GM18861 (cell line): Measurements from ENCODE around the gene SCNN1A.
"Not testable (repeated sequence)": the region's sequence is repeated elsewhere in the genome, so short reads cannot be mapped to it uniquely, and the experiment has no call there.

Experiments used
- ATAC-seq: cut with Tn5 transposase; IDR thresholded peaks from one replicate; pipeline ENCODE4 v1.9.1; 2021; ENCODE audit not compliant: unreplicated experiment

SCNN1A gene

GRCh38 chr12:6351622-6352021 lies 23.7 kb downstream of the SCNN1A start:
- ATAC-seq, result no peak

GRCh38 chr12:6347367-6348338 lies 27.7 kb downstream of the SCNN1A start:
- ATAC-seq, result no peak

DNA sequence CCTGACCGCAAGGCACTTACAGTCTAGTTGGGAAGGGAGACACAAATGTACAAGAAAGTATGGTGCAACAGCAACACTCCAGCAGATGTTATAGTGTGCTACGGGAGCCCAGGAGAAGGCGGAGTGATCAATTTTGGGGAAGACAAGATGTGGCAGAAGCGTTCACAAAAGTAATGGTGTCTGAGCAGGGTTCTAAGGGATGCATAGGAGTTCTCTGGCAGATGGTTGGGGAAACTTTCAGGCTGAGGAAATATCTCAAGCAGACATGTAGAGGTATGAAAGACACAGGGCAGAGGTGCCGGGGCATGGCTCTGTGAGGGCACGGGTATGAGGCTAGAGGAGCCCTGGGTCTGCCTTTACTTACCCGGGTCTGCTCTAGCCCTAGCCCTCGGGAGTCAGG lies 28.4 kb downstream of the SCNN1A start:
- no peak for ATAC-seq

GRCh38 chr12:6346235-6346832 lies 29.0 kb downstream of the SCNN1A start:
- ATAC-seq, result no peak

DNA sequence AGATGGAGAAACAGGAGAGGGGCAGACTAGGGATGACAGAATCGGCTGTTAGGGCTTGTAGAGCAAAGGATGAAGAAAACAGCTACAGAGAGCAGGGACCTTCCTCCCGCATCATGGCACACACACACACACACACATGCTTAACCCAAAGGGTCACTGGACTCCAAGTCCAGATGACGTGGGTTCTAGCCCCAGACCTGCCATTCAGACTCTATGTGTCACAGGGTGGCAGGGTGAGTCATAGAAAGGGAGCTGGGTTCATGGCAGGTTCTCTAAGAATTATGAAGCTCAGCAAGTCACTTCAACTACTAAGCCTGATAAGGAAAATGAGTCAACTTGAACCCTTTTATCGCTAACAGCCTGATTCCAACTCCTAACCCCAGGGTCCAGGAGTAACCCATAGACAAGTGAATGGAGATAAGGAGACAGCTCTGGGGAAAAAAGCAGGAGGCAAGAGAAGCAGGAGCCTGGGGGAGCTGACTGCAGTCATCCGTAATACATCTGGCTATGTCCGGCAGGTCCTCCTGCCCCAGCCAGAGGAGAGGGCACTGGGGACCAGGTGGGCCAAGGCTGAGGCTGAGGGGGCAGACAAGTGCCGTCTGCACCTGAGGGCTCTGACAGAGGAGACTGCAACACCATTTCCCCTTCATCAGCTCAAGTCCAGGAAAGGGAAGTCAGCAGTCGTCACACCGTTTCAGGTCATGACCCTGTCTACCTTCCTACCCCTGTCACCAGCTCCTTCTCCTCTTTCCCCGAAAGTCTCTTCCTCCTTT lies 29.9 kb downstream of the SCNN1A start:
- ATAC-seq, result no peak

GRCh38 chr12:6344101-6344660 lies 31.2 kb downstream of the SCNN1A start:
- not testable (repeated sequence) for ATAC-seq

GRCh38 chr12:6343518-6343917 lies 31.8 kb downstream of the SCNN1A start:
- no peak for ATAC-seq

DNA sequence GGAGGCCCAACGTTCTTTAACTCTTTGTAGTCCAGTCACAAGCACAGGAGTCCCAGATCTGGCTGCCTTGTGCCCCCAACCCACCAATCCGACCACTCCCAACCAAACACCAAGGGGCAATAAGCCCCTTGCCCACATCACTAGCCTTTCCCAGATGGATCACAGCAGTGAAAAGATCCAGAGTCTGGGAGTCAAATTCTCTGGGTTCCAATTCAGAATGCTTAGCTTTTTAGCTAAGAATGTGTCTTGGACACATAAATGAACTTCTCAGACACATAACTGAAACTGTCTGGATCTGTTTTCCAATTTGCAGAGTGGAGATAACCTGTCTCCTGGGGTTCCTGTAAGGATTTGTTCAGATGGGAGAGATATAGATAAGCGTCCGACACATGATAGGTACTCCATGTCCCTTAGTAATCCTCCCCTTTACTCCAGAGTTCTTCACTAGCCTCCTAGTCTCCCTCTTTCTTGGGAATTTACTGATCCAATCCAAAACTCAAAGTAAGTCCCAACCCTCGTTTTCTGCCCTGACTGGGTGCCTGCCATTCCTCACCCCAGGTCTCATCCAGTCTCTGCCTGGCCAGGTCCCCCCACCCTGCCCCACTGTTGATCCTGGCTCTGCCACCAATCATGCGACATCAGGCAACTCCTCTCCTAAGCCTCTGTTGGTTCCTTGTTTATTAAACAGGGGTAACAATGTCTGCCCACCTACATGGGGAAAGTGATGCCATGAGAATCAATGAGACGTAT lies 33.0 kb downstream of the SCNN1A start:
- no peak for ATAC-seq

- no peak for ATAC-seq
These were observed 33.8 kb downstream of the SCNN1A start, which contains the start of gene TNFRSF1A for GRCh38 chr12:6341417-6342139. TNFRSF1A (minus strand) TSS chr12:6342076; CDS start chr12:6341814, 262 bp downstream.

- ATAC-seq, result no peak
These were observed 34.5 kb downstream of the SCNN1A start for GRCh38 chr12:6340745-6341416.

- ATAC-seq, result no peak
These were observed 35.2 kb downstream of the SCNN1A start for GRCh38 chr12:6340032-6340638.

DNA sequence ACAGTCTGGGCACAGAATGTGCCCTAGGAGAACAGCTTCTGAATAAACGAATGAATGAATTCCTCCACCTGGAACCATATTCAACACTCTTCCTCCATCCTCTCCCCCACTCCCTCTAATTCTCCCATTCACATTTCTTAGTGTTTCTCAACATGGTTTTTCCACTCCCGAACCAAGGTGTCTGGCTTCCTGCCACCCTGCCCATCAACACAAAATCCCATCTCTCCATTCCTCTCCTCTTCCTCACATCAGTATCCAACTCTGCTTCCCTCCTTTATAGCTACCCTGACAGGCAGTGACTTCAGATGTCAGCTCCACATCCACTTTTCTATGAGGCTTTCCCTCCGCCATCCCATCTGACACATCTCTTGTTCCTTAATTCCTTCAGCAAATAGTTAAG lies 36.4 kb downstream of the SCNN1A start:
- ATAC-seq, result no peak

- ATAC-seq, result not testable (repeated sequence)
These were observed 36.8 kb downstream of the SCNN1A start for GRCh38 chr12:6338536-6338935.

DNA sequence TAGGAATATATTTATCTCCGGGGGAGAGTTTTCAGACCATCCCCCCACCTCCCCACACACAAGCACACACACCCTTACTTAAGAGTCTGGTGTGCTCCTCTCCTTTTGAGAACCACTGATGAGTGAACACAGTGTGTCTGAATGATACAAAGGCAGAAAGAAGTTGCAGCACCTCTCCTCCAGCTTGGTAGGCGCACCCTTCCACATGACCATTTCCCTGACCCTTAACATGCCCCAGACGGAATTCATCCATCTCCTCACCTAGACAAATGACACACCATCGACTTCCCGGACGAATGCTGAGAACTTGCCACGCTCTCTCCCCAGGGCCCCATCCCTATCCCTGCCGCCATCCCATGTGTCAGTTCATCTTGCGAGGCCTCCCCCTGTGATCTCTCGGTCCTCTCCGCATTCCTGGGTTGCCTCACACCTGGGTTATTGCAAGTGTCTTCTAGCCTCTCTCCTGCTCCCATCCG lies 37.4 kb downstream of the SCNN1A start:
- no peak for ATAC-seq

DNA sequence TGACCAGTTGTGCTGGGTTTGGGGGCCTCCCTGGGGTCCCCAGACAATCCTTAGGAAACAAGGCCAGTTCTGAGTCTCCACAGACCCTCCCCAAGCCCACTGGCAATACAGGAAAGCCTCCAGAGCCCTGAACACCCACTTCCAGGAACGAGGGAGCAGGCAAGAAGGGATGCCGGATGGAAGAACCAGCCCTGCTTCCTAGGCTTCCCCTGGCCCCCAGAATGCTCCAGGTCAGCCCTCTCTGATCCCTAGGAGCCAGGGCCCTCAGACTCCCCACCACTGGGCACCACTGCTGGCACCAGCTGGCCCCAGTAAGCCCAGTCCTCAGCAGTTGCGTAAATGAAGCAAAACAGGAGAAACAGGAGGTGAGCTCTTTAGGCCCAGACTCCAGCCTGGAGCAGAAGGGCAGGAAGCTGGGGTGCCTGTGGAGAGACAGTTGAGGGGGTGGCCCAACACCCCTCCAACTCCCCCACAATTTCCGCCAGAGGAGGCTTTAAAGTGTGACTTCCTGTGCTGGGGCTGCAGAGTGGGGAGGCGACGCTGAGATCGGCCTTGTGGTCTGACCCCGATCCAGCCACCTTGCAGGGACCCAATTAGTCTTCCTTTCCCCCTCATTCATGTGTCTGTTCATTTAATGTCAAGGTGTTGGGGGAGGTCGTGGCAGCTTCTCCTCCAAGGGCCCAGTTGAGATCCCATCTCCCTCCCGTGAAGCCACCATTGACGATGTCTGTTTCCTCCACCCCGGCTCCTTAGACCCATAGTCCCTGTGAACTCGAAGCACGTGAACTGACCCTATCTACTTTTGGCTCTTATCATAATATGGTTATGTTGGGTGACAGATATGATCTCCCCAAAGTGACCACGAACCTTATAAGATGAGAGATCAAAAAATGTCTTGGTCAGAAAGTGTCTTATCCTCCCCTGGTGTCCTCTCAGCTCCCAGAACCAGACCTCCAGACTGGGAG lies 38.2 kb downstream of the SCNN1A start:
- peak; percentile 29 for ATAC-seq

DNA sequence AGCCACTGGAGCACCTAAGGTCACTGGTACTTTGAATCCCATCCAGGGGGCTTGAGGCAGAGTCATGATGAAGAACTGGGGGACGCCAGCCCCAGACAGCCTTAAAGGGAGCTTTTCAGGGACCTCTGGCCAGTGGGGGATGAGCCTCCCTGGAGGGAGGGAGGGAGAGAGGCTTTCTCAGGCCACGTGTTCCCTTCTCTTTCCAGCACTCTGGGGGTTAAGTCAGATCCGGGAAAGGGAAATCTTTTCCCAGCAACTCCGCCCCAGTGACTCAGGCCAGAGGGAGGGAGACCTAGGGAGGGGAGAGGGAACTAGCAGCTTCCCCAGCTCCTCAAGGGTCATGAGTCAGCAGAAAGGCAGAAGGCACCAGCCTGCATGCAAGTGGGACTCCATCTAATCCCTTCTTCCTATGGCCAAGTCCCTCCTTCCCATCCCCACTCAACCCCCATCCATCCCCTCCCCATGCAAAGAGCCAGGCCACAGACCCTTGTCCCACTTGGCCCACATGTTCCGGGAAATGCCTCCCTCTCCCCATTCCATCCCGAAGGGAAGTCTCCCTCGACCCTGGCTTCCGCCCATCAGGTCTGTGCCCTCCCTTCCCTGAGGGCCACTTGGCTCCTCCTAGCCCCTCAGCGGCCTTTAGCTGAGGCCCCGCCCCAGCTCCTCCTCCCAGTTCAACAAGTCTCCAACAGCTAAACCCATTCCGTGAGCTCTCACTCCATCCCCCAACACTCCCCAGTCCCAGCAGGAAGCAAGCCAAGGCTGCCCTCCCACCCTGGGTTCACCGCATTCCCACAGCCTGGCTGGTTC lies 39.1 kb downstream of the SCNN1A start:
- no peak for ATAC-seq
